Ishikawa (cell line): Measurements from ENCODE around the gene ATF6.

Experiments used
- CEBPB ChIP-seq: IDR thresholded peaks from 2 replicates; pipeline ENCODE4 v1.6.1; 2012
- EGR1 ChIP-seq: IDR thresholded peaks from 2 replicates; pipeline ENCODE4 v1.6.1; 2012
- EP300 ChIP-seq: IDR thresholded peaks from 2 replicates; pipeline ENCODE4 v1.6.1; 2012; ENCODE audit warnings: borderline replicate concordance
- MAX ChIP-seq: IDR thresholded peaks from 2 replicates; pipeline ENCODE4 v1.6.1; 2012
- RAD21 ChIP-seq: IDR thresholded peaks from 2 replicates; pipeline ENCODE4 v1.6.1; 2012; ENCODE audit warnings: low read depth
- TCF12 ChIP-seq: IDR thresholded peaks from 2 replicates; pipeline ENCODE4 v1.6.1; 2012; ENCODE audit warnings: low read depth
- USF1 ChIP-seq: IDR thresholded peaks from 2 replicates; pipeline ENCODE4 v1.6.1; 2012
- YY1 ChIP-seq: IDR thresholded peaks from 2 replicates; pipeline ENCODE4 v1.6.1; 2012; ENCODE audit warnings: low read depth

- TF ChIP-seq YY1, result no peak
- no peak for TF ChIP-seq EGR1
- TF ChIP-seq MAX, result no peak
- TF ChIP-seq RAD21, result no peak
- no peak for TF ChIP-seq TCF12
- no peak for TF ChIP-seq EP300
- TF ChIP-seq USF1, result no peak
- TF ChIP-seq CEBPB, result no peak
Observed at GRCh38 chr1:161866241-161866640, 100.1 kb downstream of the ATF6 start.
